Chondrocyte (in vitro differentiated cells): ENCODE measurements around the gene AVL9. TPM values are rescaled to one million over a fixed set of nuclear protein-coding genes. Genes with fewer than 3 reads are reported as not detected.

Experiments
- DNase-seq: peaks from one replicate; pipeline ENCODE4 v3.0.0; 2021; ENCODE audit warnings: mixed read lengths, low spot score
- H3K27ac Mint-ChIP-seq: one replicate; pipeline ENCODE4 v1.8.0; 2021; ENCODE audit warnings: mild to moderate bottlenecking, moderate library complexity, mixed read lengths; ENCODE audit not compliant: unreplicated experiment
- H3K27me3 Mint-ChIP-seq: 2 replicates; pipeline ENCODE4 v1.8.0; 2021; ENCODE audit warnings: low read depth, mixed read lengths
- H3K36me3 Mint-ChIP-seq: 2 replicates; pipeline ENCODE4 v1.8.0; 2021; ENCODE audit warnings: low read depth, mixed read lengths
- H3K4me1 Mint-ChIP-seq: 2 replicates; pipeline ENCODE4 v1.8.0; 2021; ENCODE audit warnings: low read depth, mild to moderate bottlenecking, mixed read lengths
- H3K4me3 Mint-ChIP-seq: one replicate; pipeline ENCODE4 v1.8.0; 2021; ENCODE audit warnings: mild to moderate bottlenecking, moderate library complexity, mixed read lengths; ENCODE audit not compliant: unreplicated experiment
- H3K9me3 Mint-ChIP-seq: 2 replicates; pipeline ENCODE4 v1.8.0; 2021; ENCODE audit warnings: low read depth, mixed read lengths
- CTCF ChIP-seq: fragments of 200-600 bp; sonication (generic); IDR thresholded peaks from 2 replicates; pipeline ENCODE4 v1.5.0; 2021; ENCODE audit warnings: antibody characterized with exemption, mild to moderate bottlenecking, moderate library complexity
- total RNA-seq: library from RNA; stranded (reverse); gene quantifications from 3 replicates; pipeline ENCODE4 v1.2.1, GENCODE V29; 2021

The AVL9 gene
- total RNA-seq, 1 donor from 2014 or later: 30.4 TPM

- H3K9me3 Mint-ChIP-seq: peaks cover 3% of the 10 kb centered on the region
- H3K4me1 Mint-ChIP-seq: peaks cover 29% of the 10 kb centered on the region
- H3K27ac Mint-ChIP-seq: no peak overlapping the region
- H3K4me3 Mint-ChIP-seq: no peak overlapping the region
- no peak for TF ChIP-seq CTCF
- no peak for DNase-seq
- no peaks in the 10 kb centered on the region for H3K27me3 Mint-ChIP-seq
- H3K36me3 Mint-ChIP-seq: peaks cover 4% of the 10 kb centered on the region
Observed at GRCh38 chr7:32539366-32539765, 44.1 kb downstream of the AVL9 start.

GRCh38 chr7:32539919-32540531 is 44.7 kb downstream of the AVL9 start:
- no peak for DNase-seq
- peaks cover 4% of the 10 kb centered on the region for H3K36me3 Mint-ChIP-seq
- peaks cover 29% of the 10 kb centered on the region for H3K4me1 Mint-ChIP-seq
- H3K27ac Mint-ChIP-seq: no peak overlapping the region
- H3K4me3 Mint-ChIP-seq: no peak overlapping the region
- H3K9me3 Mint-ChIP-seq: peaks cover 3% of the 10 kb centered on the region
- no peaks in the 10 kb centered on the region for H3K27me3 Mint-ChIP-seq
- no peak for TF ChIP-seq CTCF

GRCh38 chr7:32542595-32542994 is 47.3 kb downstream of the AVL9 start:
- Mint-ChIP-seq H3K4me3 (no peak overlapping the region), H3K9me3 (peaks cover 3% of the 10 kb centered on the region), H3K27me3 (no peaks in the 10 kb centered on the region), H3K36me3 (peaks cover 7% of the 10 kb centered on the region), H3K27ac (no peak overlapping the region), H3K4me1 (peaks cover 11% of the 10 kb centered on the region)
- TF ChIP-seq CTCF: no peak
- no peak for DNase-seq

- no peak for TF ChIP-seq CTCF
- no peak for DNase-seq
- peaks cover 17% of the 10 kb centered on the region for H3K36me3 Mint-ChIP-seq
- no peak overlapping the region for H3K4me3 Mint-ChIP-seq
- H3K27ac Mint-ChIP-seq: no peak overlapping the region
- peaks cover 4% of the 10 kb centered on the region for H3K4me1 Mint-ChIP-seq
- H3K9me3 Mint-ChIP-seq: no peaks in the 10 kb centered on the region
- no peaks in the 10 kb centered on the region for H3K27me3 Mint-ChIP-seq
Observed at GRCh38 chr7:32559480-32559879, 64.2 kb downstream of the AVL9 start.

- H3K27ac Mint-ChIP-seq: no peak overlapping the region
- no peak for TF ChIP-seq CTCF
- no peak overlapping the region for H3K4me3 Mint-ChIP-seq
- peaks cover 7% of the 10 kb centered on the region for H3K4me1 Mint-ChIP-seq
- peaks cover 14% of the 10 kb centered on the region for H3K36me3 Mint-ChIP-seq
- no peak for DNase-seq
- H3K9me3 Mint-ChIP-seq: no peaks in the 10 kb centered on the region
- no peaks in the 10 kb centered on the region for H3K27me3 Mint-ChIP-seq
Observed at GRCh38 chr7:32560075-32560474, 64.8 kb downstream of the AVL9 start.
